GM21423 (cell line): ENCODE data around the gene LRRC63.
"Not testable (repeated sequence)": the region's sequence is repeated elsewhere in the genome, so short reads cannot be mapped to it uniquely, and the experiment has no call there.

Experiments used
- ATAC-seq: cut with Tn5 transposase; IDR thresholded peaks from one replicate; pipeline ENCODE4 v1.9.1; 2021; ENCODE audit warnings: mild to moderate bottlenecking, moderate library complexity; ENCODE audit not compliant: unreplicated experiment

LRRC63 gene

GRCh38 chr13:46232281-46232680 lies 20.6 kb downstream of the LRRC63 start:
- no peak for ATAC-seq

GRCh38 chr13:46235286-46235685 lies 23.6 kb downstream of the LRRC63 start:
- no peak for ATAC-seq

GRCh38 chr13:46265292-46265691 lies 53.6 kb downstream of the LRRC63 start:
- ATAC-seq: no peak

- no peak for ATAC-seq
Observed at GRCh38 chr13:46267166-46267565, 55.4 kb downstream of the LRRC63 start.

GRCh38 chr13:46270416-46270815 lies 58.7 kb downstream of the LRRC63 start:
- no peak for ATAC-seq

- ATAC-seq: no peak
Observed at GRCh38 chr13:46274094-46274698, 62.5 kb downstream of the LRRC63 start.

GRCh38 chr13:46278474-46278873 lies 66.7 kb downstream of the LRRC63 start:
- ATAC-seq: no peak

- no peak for ATAC-seq
Observed at GRCh38 chr13:46281779-46282178, 70.1 kb downstream of the LRRC63 start.

- not testable (repeated sequence) for ATAC-seq
Observed at GRCh38 chr13:46283912-46284824, 72.4 kb downstream of the LRRC63 start.

- ATAC-seq: no peak
Observed at GRCh38 chr13:46286972-46287371, 75.2 kb downstream of the LRRC63 start.

- ATAC-seq: no peak
Observed at GRCh38 chr13:46288570-46289259, 77.0 kb downstream of the LRRC63 start.

GRCh38 chr13:46289260-46289955 lies 77.7 kb downstream of the LRRC63 start:
- no peak for ATAC-seq

- no peak for ATAC-seq
Observed at GRCh38 chr13:46290434-46290833, 78.7 kb downstream of the LRRC63 start.

- no peak for ATAC-seq
Observed at GRCh38 chr13:46293436-46293835, 81.7 kb downstream of the LRRC63 start.

GRCh38 chr13:46295491-46296114 lies 83.9 kb downstream of the LRRC63 start:
- no peak for ATAC-seq

- ATAC-seq: no peak
Observed at GRCh38 chr13:46296115-46296822, 84.5 kb downstream of the LRRC63 start.

GRCh38 chr13:46296921-46297320 lies 85.2 kb downstream of the LRRC63 start:
- ATAC-seq: no peak

GRCh38 chr13:46297361-46297811 lies 85.7 kb downstream of the LRRC63 start:
- no peak for ATAC-seq

GRCh38 chr13:46303742-46304385 lies 92.1 kb downstream of the LRRC63 start:
- no peak for ATAC-seq
